Mesodermal cell (in vitro differentiated cells): ENCODE measurements around the gene C3orf38.

Source experiments
- H3K27ac ChIP-seq: 2 replicates; pipeline ENCODE4 v1.7.0; 2013; ENCODE audit warnings: mild to moderate bottlenecking, low read depth, low read length, moderate library complexity; ENCODE audit not compliant: severe bottlenecking
- H3K36me3 ChIP-seq: 2 replicates; pipeline ENCODE4 v1.7.1; 2013; ENCODE audit warnings: mild to moderate bottlenecking, low read length, moderate library complexity; ENCODE audit not compliant: control insufficient read depth, insufficient read depth
- H3K4me1 ChIP-seq: one replicate; pipeline ENCODE4 v1.7.1; 2013; ENCODE audit warnings: mild to moderate bottlenecking, low read length; ENCODE audit not compliant: insufficient read depth, control insufficient read depth, poor library complexity, severe bottlenecking
- H3K4me3 ChIP-seq: 2 replicates; pipeline ENCODE4 v1.7.0; 2013; ENCODE audit warnings: low read length, control low read depth, mild to moderate bottlenecking; ENCODE audit not compliant: insufficient read depth, poor library complexity, severe bottlenecking; ENCODE audit errors: extremely low read depth
- H3K9me3 ChIP-seq: 2 replicates; pipeline ENCODE4 v1.7.1; 2013; ENCODE audit warnings: mild to moderate bottlenecking, low read length, moderate library complexity; ENCODE audit not compliant: control insufficient read depth
- WGBS, 2 experiments: methylation state at CpG; one replicate each; pipeline ENCODE4 v1.1.5; 2013; ENCODE audit warnings: missing lambda C conversion rate in 2 of 2; ENCODE audit not compliant: insufficient coverage in 2 of 2; 5-methylcytosine and 5-hydroxymethylcytosine counted together

Gene C3orf38

DNA sequence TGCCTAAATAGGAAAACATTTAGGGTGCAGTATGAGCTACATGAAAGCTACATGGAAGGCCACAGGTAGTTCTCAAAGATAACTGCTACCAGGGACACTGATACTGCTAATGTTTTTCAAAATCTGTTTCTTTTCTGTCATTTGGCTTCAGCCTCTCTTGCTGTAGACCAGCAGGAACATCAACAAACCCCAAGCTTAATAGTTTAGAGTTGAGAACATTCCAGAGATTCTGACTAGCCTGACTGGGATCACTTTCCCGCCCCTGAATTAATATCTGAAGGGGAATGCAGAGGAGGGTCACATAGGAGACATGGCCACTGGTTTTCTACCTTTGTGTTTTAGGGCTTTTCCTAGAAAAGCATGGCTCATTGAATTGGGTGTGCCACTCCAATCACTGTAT is 16.9 kb upstream of the C3orf38 start:
- Histone ChIP-seq H3K27ac (peak overlapping the region; percentile 52), H3K36me3 (peaks cover 7% of the 10 kb centered on the region)
- 70 to 100% methylated on average over 1 of the region's 1 CpG for WGBS, 2 experiments

DNA sequence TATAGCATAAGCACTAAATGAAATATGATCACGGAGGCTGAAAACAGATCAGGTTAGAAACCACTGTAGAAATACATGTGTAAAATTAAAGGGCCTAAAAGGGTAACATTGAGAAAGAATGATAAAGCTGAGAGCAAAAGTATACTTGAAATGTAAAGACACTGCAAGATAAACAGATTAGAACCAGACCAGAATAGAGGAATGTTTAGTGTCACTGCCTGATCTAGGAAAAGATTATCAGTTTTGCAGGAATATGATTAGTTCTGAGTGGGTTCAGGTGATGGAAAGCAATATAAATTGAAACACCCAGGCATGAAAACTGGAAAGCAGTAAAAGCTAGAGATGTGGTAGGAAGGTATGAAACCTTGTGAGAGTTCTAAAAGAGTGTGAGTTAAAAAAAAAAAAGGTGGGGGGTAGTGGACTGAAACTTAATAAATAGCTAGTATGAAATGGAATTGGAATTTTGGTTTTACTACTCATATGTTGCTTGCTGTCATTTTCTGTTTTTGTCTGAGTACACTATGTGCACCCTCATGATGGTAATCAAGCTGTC is 16.0 kb upstream of the C3orf38 start:
- Histone ChIP-seq H3K9me3 (no peaks in the 10 kb centered on the region), H3K4me3 (no peak overlapping the region), H3K4me1 (peaks cover 24% of the 10 kb centered on the region), H3K36me3 (peaks cover 10% of the 10 kb centered on the region), H3K27ac (peak overlapping the region; percentile 52)
- WGBS, 2 experiments, result no CpG with 5 or more reads among the region's 1 CpG

More for the DNA sequence above, 16.9 kb upstream of the C3orf38 start:
- Histone ChIP-seq H3K4me3 (no peak overlapping the region), H3K4me1 (peaks cover 24% of the 10 kb centered on the region), H3K9me3 (no peaks in the 10 kb centered on the region)

DNA sequence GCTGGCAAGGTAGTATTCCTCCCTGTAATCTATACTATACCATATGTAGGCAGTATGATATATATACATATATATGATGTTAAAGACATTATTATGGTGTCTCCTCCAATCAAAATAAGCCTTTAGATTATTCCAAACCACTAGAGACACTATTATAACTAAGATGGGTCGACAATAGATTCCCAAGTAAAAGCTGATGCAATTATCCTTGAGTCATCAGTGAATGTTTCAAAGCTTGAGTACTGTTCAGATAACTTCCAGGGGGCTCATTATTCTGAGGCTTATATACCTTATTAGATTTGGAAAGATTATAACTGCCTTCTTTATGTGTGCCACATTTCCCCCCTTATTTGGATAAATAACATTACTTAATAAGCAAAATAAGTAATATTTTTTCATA is 11.9 kb upstream of the C3orf38 start:
- Histone ChIP-seq H3K4me3 (no peak overlapping the region), H3K4me1 (peaks cover 12% of the 10 kb centered on the region), H3K9me3 (no peaks in the 10 kb centered on the region), H3K27ac (no peak overlapping the region), H3K36me3 (peaks cover 31% of the 10 kb centered on the region)
- no CpG with 5 or more reads among the region's 1 CpG for WGBS, 2 experiments

DNA sequence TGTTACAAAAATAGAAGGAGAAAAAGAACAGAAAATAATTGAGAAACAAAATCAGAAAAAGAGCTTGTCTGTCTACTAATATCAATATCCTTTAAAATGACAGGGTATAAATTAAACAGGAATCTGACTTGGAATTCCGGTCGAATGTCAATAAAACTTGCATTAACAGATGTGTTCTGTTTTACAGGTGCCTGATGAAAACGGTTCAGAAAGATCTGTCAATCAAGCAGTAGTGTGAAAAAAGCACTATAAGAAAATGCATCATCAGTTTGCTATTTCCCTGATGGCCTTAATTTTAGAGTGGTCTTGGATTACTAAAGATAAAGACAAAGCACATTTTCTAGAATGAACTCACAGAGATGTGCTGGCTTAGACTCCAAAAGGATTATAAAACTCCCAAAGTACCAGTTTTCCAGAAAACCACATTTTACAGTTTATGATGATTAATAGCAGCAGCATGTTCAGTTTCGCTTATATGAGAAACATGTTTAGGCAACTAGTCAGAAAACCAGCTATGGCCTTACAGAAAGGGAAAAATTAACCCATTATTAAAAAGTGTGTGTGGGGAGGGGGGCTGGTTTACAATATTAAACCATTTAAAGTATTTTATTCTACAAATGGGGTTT is 8.2 kb upstream of the C3orf38 start:
- H3K4me1 ChIP-seq, result peaks cover 4% of the 10 kb centered on the region
- no peaks in the 10 kb centered on the region for H3K9me3 ChIP-seq
- H3K4me3 ChIP-seq, result no peak overlapping the region
- no peak overlapping the region for H3K27ac ChIP-seq
- 100% methylated on average over 2 of the region's 4 CpGs; no CpG with 5 or more reads in 1 of the 2 experiments for WGBS, 2 experiments
- peaks cover 29% of the 10 kb centered on the region for H3K36me3 ChIP-seq

DNA sequence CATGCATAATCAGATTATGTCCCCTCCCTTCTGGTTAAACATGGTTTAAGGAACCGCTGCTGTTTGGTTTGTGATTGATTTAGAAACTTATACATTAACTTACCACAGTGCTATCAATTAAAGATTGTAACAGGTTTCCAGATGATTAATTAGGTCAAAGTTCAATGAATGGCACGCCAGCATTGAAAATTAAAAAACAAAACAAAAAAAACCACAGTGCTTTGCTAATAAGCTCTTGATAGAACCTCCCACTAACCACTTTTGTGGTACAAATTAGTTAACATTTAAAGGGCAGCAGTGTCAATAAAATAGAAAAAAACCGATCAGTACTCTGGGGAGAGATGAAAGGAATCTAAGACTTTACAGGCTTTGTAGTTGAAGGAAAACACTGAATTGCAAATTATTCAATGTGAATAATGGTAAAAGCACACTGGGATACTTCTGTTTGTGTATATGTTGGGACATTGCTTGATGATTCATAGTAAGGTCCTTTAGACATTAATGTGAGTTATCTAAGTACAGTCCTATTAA is 7.6 kb upstream of the C3orf38 start:
- Histone ChIP-seq H3K36me3 (peaks cover 24% of the 10 kb centered on the region), H3K27ac (no peak overlapping the region), H3K4me3 (no peak overlapping the region), H3K9me3 (no peaks in the 10 kb centered on the region), H3K4me1 (peaks cover 4% of the 10 kb centered on the region)
- 50 to 59% methylated on average over 1 to 2 of the region's 3 CpGs for WGBS, 2 experiments

DNA sequence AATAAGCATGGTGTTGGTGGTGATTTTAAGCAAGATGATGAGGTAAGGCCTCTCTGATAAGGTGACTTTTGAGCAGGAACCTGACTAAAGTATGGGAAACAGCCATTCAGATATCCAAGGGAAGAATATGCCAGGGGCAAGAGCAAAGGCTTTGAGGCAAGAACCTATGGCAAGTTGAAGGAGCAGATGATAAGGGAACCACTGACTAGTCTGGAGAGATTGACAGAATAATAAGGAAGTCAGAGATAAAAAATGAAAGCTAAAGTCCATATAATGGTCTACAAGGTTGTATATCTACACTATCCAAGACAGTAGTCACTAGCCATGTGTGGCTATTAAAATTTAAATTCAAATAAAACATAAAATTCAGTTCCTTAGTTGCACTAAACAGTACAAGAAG is 2.5 kb upstream of the C3orf38 start:
- H3K27ac ChIP-seq, result no peak overlapping the region
- no peak overlapping the region for H3K4me3 ChIP-seq

DNA sequence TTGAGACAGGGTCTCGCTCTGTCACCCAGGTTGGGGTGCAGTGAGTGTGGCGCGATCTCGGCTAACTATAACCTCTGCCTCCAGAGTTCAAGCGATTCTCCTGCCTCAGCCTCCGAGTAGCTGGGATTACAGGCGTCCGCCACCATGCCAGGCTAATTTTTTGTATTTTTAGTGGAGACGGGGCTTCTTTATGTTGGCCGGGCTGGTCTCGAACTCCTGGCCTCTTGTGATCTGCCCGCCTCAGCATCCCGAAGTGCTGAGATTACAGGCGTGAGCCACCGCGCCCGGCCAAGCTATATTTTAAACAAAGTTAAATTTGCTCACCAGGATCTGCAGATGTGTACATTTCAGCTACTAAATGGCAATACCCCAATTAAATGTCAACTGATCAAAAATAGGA is 1.1 kb upstream of the C3orf38 start:
- peaks cover 8% of the 10 kb centered on the region for H3K36me3 ChIP-seq
- no peak overlapping the region for H3K27ac ChIP-seq
- H3K4me1 ChIP-seq, result no peaks in the 10 kb centered on the region
- 85 to 90% methylated on average over 13 to 16 of the region's 17 CpGs for WGBS, 2 experiments
- H3K4me3 ChIP-seq, result peak overlapping the region; percentile 90
- no peaks in the 10 kb centered on the region for H3K9me3 ChIP-seq

More for the DNA sequence above, 2.5 kb upstream of the C3orf38 start:
- Histone ChIP-seq H3K4me1 (no peaks in the 10 kb centered on the region), H3K9me3 (no peaks in the 10 kb centered on the region), H3K36me3 (no peaks in the 10 kb centered on the region)

DNA sequence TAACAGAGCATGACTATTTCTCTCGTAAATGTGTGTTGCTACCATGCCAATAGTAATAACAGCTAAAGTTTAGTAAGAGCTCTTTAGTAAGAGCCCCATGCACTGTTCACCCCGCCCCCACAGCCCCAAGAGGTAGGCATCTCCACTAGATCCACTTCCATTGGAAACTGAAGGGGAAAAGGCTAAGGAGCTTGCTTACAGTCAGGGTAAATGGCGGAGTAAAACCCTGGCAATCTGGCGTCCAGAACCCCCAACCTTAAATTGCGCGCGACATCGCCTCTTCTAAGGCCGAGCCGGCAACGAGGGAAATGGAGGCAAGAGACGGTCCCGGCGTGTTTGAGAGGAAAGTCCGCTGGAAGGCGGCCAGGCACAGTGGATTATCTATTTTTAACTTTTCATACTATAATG is 654 bp upstream of the C3orf38 start:
- H3K27ac ChIP-seq, result no peak overlapping the region
- 0% methylated on average over 7 to 12 of the region's 16 CpGs for WGBS, 2 experiments

DNA sequence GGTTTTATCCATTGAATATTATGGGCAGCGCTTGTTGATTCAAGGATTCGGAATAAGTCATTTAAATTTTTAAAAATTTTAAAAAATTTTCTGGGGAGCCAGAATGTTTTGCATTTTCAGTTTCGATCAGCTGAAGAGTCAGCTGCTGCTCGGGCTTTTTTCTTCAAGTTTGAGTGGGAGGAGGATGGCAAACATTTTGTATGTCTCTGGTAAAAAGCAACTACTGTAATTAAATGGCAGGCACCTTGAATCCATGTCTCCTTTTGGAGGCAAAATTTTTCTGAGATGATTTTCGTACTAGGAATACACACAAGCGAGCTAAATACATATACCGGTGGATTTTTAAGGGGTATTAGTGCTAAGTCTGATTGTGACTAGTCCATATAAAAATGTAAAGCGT is 612 bp downstream of the C3orf38 start:
- peak overlapping the region; percentile 90 for H3K4me3 ChIP-seq
- peak overlapping the region; percentile 91 for H3K27ac ChIP-seq
- WGBS, 2 experiments, result 0% methylated on average over 2 to 3 of the region's 8 CpGs
- H3K9me3 ChIP-seq, result no peaks in the 10 kb centered on the region
- no peaks in the 10 kb centered on the region for H3K4me1 ChIP-seq
- peaks cover 23% of the 10 kb centered on the region for H3K36me3 ChIP-seq

More for the DNA sequence above, 654 bp upstream of the C3orf38 start:
- Histone ChIP-seq H3K4me3 (peak overlapping the region; percentile 90), H3K4me1 (no peaks in the 10 kb centered on the region), H3K9me3 (no peaks in the 10 kb centered on the region), H3K36me3 (peaks cover 12% of the 10 kb centered on the region)

DNA sequence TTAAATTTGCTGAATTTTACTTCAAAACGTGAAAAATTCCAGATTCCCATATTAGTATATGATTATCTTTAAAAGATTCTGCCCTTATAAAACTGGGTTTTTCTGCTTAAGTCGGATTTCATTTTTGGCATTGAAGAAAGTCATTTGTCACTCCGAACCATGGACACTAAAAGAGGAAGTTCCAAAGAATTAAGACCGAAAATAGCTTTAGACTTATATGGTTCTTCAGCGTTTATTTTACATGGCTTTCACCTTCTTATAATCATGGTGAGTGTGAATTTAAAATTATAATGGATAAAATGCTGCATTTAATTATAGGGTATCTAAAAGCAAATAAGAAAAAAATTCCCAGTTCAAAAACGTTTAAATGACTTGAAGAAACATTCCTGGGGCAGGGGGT is 1.0 kb downstream of the C3orf38 start:
- H3K4me3 ChIP-seq, result peak overlapping the region; percentile 90
- 6 to 20% methylated on average over 1 to 3 of the region's 6 CpGs for WGBS, 2 experiments
- no peaks in the 10 kb centered on the region for H3K9me3 ChIP-seq
- peaks cover 27% of the 10 kb centered on the region for H3K36me3 ChIP-seq
- H3K27ac ChIP-seq, result peak overlapping the region; percentile 91
- no peaks in the 10 kb centered on the region for H3K4me1 ChIP-seq

DNA sequence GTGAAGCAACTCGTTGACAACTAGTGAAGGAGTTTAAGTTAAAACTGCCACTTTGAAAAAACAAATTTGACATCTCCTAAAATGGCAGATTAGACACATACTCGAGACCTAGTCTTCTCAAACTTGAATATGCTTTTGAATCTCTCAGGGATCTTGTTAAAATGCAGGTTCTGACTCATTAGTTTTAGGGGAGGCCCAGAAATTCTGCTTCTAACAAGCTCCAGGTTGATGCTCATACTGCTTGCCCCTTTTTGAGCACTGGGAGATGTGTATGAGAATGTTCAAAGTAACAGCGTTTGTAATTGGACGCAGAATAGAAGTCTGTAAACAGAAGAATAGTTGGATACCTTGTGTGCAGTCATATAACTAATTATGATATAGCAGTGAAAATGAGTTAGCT is 1.6 kb downstream of the C3orf38 start:
- no peak overlapping the region for H3K27ac ChIP-seq
- no CpG with 5 or more reads among the region's 4 CpGs for WGBS, 2 experiments
- H3K4me3 ChIP-seq, result peak overlapping the region; percentile 90
- peaks cover 33% of the 10 kb centered on the region for H3K36me3 ChIP-seq
- no peaks in the 10 kb centered on the region for H3K4me1 ChIP-seq
- no peaks in the 10 kb centered on the region for H3K9me3 ChIP-seq
